HEK293 (cell line): ENCODE results near the gene RBFOX2.

ENCODE experiments used
- REST ChIP-seq: fragments of 450-650 bp; formaldehyde crosslinking; IDR thresholded peaks from 2 replicates; pipeline ENCODE4 v1.5.1; 2016; ENCODE audit warnings: missing biosample characterization, missing genetic modification characterization
- ZNF624 ChIP-seq: fragments of 450-650 bp; formaldehyde crosslinking; IDR thresholded peaks from 2 replicates; pipeline ENCODE4 v1.5.1; 2017; ENCODE audit warnings: missing biosample characterization, missing genetic modification characterization
- TF ChIP-seq, protein P1 (sequence below): fragments of 450-650 bp; formaldehyde crosslinking; IDR thresholded peaks from 2 replicates; pipeline ENCODE4 v1.5.1; 2016; ENCODE audit warnings: missing biosample characterization, missing genetic modification characterization

DNA sequence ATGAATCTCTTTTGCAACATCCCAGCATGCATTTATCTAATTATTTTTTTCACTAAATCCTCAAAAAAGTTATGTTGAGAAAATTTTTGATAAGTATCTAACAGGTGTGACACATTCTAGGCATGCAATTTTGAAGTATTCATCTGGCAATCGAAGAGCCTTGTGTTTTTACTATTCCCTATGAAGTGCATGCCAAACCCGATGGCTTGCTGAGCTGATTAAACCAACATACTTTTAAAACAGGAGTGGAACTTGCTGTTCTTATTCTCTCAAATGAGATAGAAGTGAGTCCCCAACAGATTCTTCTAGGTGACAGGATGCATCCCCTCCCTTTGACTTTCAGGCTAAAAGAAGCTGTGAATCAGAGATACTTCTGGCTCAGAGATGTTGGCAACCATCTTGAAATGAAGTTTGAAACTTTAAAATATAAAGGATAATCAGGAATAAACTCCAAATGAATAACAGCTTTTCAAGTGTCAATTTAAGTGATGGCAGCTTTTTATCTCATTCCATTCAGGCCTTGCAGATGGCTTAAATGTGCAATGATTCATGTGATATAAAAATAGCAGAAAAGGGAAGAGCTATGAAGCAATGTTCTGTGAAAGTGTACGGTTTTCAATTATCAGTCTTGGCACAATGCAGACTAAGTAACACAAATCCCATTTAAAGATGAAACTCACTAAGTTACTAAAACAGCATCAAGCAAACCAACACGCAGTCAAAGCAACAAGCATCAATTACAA is 243.3 kb downstream of the RBFOX2 start:
- TF ChIP-seq, protein P1, sequence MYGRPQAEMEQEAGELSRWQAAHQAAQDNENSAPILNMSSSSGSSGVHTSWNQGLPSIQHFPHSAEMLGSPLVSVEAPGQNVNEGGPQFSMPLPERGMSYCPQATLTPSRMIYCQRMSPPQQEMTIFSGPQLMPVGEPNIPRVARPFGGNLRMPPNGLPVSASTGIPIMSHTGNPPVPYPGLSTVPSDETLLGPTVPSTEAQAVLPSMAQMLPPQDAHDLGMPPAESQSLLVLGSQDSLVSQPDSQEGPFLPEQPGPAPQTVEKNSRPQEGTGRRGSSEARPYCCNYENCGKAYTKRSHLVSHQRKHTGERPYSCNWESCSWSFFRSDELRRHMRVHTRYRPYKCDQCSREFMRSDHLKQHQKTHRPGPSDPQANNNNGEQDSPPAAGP = no peak
- no peak for TF ChIP-seq ZNF624 (tag by site-specific recombination)
- TF ChIP-seq REST (tag by site-specific recombination) = no peak
